ENCODE results near the gene ZYX.

Gene ZYX

DNA sequence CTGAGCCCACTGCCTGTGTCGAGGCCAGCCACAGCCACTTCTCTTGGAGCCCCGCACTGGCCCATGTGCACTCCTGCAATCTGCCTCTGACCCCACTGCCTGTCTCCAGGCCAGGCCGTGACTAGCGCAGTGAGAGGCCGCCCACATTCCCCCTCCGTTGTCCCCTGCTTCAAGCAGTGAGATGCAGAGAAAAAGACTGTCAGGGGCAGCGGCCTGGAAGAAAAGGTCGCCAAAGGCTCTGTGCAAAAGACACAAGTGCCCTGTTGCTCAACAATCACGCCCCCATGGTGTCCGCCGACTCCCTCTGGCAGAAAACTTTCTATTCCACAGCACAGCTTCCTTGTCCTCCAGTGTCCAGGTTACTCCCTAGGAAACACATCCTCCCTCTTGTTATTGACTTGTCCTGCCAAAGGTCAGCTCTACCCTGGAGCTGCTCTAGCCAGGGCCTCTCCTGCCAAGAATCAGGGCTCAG lies 28.6 kb upstream of the ZYX start:
- WGBS, result 81% methylated on average over 11 of the region's 11 CpGs
- Histone ChIP-seq H3K4me1 (ENCODE audit: insufficient read depth, low read length) (0 out of 2 replicates have a peak, but pooled peaks cover 8% of the 10 kb centered on the region), H3K27ac (ENCODE audit: low read depth, low read length) (no peak overlapping the region), H3K36me3 (ENCODE audit: insufficient read depth, low read length) (peaks cover 28% of the 10 kb centered on the region), H3K9ac (ENCODE audit: low read depth, low read length) (no peak overlapping the region), H3K4me3 (ENCODE audit: low read length) (no peak overlapping the region), H3K9me3 (ENCODE audit: insufficient read depth, low read depth, low read length) (no peaks in the 10 kb centered on the region), H3K27me3 (ENCODE audit: insufficient read depth, low read length) (no peaks in the 10 kb centered on the region)

DNA sequence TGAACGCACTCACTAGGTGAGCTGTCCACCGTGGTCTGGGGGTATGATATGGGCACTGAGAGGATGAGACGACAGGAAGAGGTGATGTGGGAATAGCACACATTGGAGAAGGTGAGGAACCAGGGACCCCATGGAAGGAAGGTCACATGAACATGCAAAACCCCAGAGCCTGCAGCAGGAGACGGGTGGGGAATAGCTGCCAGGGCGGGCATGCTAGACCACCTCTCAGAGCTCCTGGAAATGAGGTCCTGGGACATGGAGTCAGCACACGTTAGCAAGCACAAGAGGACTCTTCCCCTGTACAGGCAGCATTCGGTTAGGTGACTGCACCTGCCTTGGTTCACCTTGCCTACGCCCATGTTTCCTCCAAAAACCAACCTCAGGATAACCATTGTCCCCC lies 26.8 kb upstream of the ZYX start:
- WGBS, result 93% methylated on average over 8 of the region's 8 CpGs
- 0 out of 2 replicates have a peak, but pooled peaks cover 8% of the 10 kb centered on the region for H3K4me1 ChIP-seq (ENCODE audit: insufficient read depth, low read length)
- no peaks in the 10 kb centered on the region for H3K27me3 ChIP-seq (ENCODE audit: insufficient read depth, low read length)
- peaks cover 46% of the 10 kb centered on the region for H3K36me3 ChIP-seq (ENCODE audit: insufficient read depth, low read length)
- no peak overlapping the region for H3K4me3 ChIP-seq (ENCODE audit: low read length)
- no peak overlapping the region for H3K9ac ChIP-seq (ENCODE audit: low read depth, low read length)
- no peaks in the 10 kb centered on the region for H3K9me3 ChIP-seq (ENCODE audit: insufficient read depth, low read depth, low read length)
- no peak overlapping the region for H3K27ac ChIP-seq (ENCODE audit: low read depth, low read length)

DNA sequence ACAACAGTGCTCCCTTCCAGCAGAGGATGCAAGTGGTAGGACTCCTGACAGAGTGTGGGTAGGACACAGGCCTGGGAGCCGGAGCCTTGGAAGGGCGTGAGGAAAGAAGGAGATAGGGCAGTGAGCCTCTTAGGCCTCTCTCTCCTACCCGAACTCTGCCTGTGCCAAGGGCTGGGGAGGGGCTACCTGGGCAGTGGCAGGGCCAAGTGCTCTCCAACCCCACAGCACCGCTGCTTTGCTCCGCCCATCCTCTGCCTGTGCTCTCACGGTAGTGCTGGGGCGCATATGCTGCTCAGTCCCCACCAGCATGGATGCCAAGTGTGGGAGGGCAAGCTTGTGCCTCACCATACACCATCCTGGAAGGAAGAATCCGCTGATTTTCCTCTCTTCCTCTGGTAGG lies 26.2 kb upstream of the ZYX start:
- Histone ChIP-seq H3K9ac (ENCODE audit: low read depth, low read length) (no peak overlapping the region), H3K27ac (ENCODE audit: low read depth, low read length) (no peak overlapping the region), H3K4me3 (ENCODE audit: low read length) (no peak overlapping the region), H3K4me1 (ENCODE audit: insufficient read depth, low read length) (0 out of 2 replicates have a peak, but pooled peaks cover 8% of the 10 kb centered on the region), H3K36me3 (ENCODE audit: insufficient read depth, low read length) (peaks cover 51% of the 10 kb centered on the region), H3K9me3 (ENCODE audit: insufficient read depth, low read depth, low read length) (no peaks in the 10 kb centered on the region), H3K27me3 (ENCODE audit: insufficient read depth, low read length) (no peaks in the 10 kb centered on the region)
- 85% methylated on average over 8 of the region's 8 CpGs for WGBS

DNA sequence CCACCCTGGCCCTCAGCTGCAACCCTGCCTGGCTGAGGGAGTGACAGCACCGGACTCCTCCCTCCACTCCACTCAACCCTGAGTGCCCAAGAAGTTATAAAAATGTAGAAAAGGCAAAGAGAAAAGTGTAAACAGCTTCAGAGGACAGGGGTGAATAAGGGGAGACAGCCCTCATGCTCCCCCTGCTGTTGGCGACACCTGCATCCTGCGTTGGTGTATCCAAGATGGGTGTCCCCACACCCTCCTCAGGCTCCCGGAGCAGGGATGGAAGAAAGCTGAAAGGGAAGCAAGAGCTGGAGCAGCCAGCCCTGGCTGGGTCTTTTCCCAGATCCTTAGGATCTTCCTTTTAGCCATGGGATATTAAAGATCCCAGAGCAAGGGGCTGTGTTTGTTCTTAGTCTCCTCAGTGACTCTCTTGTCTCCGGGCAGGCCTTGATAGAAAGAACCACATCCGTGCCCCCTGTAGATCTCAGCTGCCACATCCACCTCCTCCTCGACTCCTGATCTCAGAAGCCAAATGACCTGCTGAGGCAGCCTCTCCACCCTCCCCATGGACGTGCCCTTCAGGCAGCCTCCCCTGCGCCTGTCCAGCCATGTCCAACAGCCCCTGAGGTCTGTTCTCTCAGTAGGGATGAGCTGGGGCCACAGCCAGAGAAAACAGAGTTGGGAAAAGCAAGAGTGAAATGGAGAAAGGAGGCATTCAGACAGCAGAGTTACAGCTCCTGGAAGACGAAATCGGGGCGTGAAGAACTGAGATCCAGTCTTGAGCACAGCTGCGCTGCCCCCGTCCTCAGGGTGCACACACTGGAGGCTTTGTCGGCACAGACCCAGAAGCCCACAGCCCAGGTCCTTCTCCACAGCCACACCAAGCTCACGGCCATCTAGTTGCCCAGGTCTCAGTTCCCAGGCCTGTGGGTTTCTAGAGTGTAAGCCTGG lies 25.4 kb upstream of the ZYX start:
- Histone ChIP-seq H3K4me1 (ENCODE audit: insufficient read depth, low read length) (peaks cover 16% of the 10 kb centered on the region), H3K4me3 (ENCODE audit: low read length) (no peak overlapping the region), H3K9me3 (ENCODE audit: insufficient read depth, low read depth, low read length) (no peaks in the 10 kb centered on the region), H3K36me3 (ENCODE audit: insufficient read depth, low read length) (peaks cover 51% of the 10 kb centered on the region), H3K9ac (ENCODE audit: low read depth, low read length) (no peak overlapping the region), H3K27ac (ENCODE audit: low read depth, low read length) (no peak overlapping the region), H3K27me3 (ENCODE audit: insufficient read depth, low read length) (peaks cover 4% of the 10 kb centered on the region; the same call in 1 of the 2 replicates)
- WGBS, result 93% methylated on average over 15 of the region's 16 CpGs

DNA sequence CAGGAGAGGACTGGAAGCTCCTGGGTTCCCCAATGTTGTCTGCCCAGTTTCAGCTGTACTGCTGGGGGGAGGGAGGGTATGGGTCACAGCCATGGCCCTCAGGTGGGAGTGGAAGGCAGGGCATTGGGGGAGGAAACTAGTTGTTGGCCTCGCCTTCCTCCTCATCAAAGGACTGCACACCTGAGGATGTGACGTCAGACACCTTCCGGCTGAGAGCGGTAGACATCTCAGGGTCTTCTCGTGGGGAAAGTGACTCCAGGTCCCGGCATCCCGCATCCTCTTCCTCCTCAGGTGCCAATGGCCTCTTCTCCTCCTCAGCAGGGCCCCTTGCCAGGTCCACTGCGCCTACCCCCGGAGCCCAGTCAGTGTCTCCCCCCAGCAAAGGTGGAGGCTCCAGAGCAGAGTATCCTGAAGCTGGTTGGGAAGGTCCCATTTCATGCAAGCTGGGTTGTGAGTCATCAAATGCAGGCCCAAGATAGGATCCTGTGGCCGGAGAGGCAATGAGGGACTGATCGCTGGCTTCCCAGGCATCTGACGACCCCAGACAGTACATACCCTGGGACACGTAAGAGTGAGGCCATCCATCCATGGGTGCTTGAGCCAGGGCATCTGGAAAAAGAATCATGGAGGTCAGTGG lies 24.6 kb upstream of the ZYX start:
- H3K36me3 ChIP-seq (ENCODE audit: insufficient read depth, low read length), result peaks cover 51% of the 10 kb centered on the region
- H3K4me1 ChIP-seq (ENCODE audit: insufficient read depth, low read length), result peaks cover 17% of the 10 kb centered on the region
- no peak overlapping the region for H3K9ac ChIP-seq (ENCODE audit: low read depth, low read length)
- H3K27me3 ChIP-seq (ENCODE audit: insufficient read depth, low read length), result peaks cover 6% of the 10 kb centered on the region; the same call in 1 of the 2 replicates
- no peak overlapping the region for H3K27ac ChIP-seq (ENCODE audit: low read depth, low read length)
- 95% methylated on average over 13 of the region's 13 CpGs for WGBS
- H3K9me3 ChIP-seq (ENCODE audit: insufficient read depth, low read depth, low read length), result no peaks in the 10 kb centered on the region
- H3K4me3 ChIP-seq (ENCODE audit: low read length), result no peak overlapping the region

DNA sequence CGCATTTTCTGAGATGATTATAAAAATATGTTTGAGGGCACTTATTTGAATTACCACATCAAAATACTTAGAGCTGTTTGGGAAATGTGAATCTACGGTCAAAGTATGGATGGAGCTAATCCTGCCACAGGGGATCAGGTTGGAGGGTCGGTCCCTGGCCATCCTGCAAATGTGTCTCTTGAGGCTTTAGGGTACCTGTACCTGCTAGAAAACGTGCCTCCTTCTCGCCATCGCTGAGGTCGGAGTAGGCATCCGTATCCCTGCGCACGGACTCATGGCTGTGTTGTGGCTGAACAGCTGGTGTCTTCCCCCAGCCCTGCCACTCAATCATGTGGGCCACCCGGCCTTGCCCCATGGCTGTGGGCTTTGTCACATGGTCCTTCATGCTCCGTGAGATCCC lies 22.5 kb upstream of the ZYX start:
- no peak overlapping the region for H3K4me3 ChIP-seq (ENCODE audit: low read length)
- H3K9ac ChIP-seq (ENCODE audit: low read depth, low read length), result no peak overlapping the region
- H3K36me3 ChIP-seq (ENCODE audit: insufficient read depth, low read length), result peaks cover 51% of the 10 kb centered on the region
- H3K4me1 ChIP-seq (ENCODE audit: insufficient read depth, low read length), result peaks cover 18% of the 10 kb centered on the region
- no peak overlapping the region for H3K27ac ChIP-seq (ENCODE audit: low read depth, low read length)
- peaks cover 15% of the 10 kb centered on the region for H3K27me3 ChIP-seq (ENCODE audit: insufficient read depth, low read length)
- no peaks in the 10 kb centered on the region for H3K9me3 ChIP-seq (ENCODE audit: insufficient read depth, low read depth, low read length)
- 93% methylated on average over 11 of the region's 12 CpGs for WGBS

DNA sequence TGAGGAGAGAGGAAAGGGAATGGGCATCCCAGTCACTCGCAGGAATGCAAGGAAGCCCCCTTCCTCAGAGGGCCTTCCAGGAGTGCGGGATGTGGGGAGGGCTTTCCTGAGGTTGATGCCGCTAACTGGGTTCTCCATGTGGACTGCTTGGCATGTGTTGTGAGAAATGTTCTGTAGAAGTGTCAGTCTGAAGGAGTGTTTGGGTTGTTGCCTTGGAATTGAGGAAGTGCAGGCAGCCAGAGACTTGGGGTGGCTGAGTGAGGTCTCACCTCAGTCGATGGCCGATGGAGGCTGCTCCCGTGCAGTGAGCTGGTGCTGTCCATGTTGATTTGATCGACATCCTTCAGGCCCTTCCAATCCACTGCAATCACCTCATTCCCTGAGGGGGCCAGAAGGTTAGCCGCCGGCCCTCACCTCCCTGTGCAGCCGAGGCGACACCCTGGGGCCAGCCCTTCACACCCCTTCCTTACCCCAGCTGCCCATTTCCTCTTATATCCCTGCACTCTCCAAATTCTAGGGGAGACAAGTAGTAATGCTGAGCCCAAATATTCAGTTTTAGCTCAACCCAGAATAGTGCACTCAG lies 21.3 kb upstream of the ZYX start:
- H3K9me3 ChIP-seq (ENCODE audit: insufficient read depth, low read depth, low read length), result no peaks in the 10 kb centered on the region
- peaks cover 44% of the 10 kb centered on the region for H3K36me3 ChIP-seq (ENCODE audit: insufficient read depth, low read length)
- H3K4me3 ChIP-seq (ENCODE audit: low read length), result no peak overlapping the region
- no peak overlapping the region for H3K27ac ChIP-seq (ENCODE audit: low read depth, low read length)
- peaks cover 28% of the 10 kb centered on the region for H3K27me3 ChIP-seq (ENCODE audit: insufficient read depth, low read length)
- peaks cover 20% of the 10 kb centered on the region for H3K4me1 ChIP-seq (ENCODE audit: insufficient read depth, low read length)
- no peak overlapping the region for H3K9ac ChIP-seq (ENCODE audit: low read depth, low read length)
- 86% methylated on average over 11 of the region's 11 CpGs for WGBS

DNA sequence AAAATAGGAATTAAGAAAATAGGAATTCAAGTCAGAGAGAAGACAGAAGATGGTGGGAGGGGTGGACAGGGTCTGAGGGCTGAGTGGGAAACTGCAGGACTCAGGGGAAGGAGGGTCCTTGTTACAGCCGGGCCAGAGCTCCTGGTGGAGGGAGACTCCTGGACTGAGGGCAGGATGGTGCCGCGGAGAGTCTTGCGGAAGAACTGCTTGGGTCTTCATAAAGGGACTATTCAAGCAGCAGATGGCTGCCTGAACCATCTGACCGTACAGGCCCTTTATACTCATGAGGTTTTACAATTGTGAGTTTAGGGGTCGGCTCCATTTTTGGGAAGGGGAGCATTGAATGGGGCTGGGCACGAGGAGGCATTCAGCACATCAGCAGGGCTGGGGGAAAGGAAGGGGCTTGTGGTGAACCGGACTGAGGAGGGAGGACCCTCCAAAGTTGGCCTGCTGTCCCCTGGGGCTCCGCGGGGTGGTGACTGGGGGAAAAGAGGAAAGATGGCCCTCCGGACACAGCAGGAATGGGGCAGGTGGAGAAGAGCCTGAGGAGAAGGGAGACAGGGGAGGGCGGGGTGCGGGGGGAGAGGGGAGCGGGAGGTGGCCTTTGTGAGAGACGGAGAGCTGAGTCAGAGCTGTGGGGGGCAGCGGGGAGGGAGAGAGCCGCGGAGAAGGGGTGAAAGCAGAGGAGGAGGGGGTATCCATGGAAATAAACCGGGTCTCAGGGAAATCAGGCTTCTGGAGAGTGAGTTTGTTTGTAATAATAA lies 20.2 kb upstream of the ZYX start:
- Histone ChIP-seq H3K27ac (ENCODE audit: low read depth, low read length) (no peak overlapping the region; the same call in 1 of the 2 replicates), H3K9ac (ENCODE audit: low read depth, low read length) (peak overlapping the region; percentile 30; the same call in 1 of the 2 replicates), H3K4me1 (ENCODE audit: insufficient read depth, low read length) (peaks cover 20% of the 10 kb centered on the region), H3K27me3 (ENCODE audit: insufficient read depth, low read length) (peaks cover 30% of the 10 kb centered on the region), H3K4me3 (ENCODE audit: low read length) (peak overlapping the region; percentile 76), H3K36me3 (ENCODE audit: insufficient read depth, low read length) (peaks cover 39% of the 10 kb centered on the region), H3K9me3 (ENCODE audit: insufficient read depth, low read depth, low read length) (no peaks in the 10 kb centered on the region)
- 17% methylated on average over 19 of the region's 19 CpGs for WGBS

DNA sequence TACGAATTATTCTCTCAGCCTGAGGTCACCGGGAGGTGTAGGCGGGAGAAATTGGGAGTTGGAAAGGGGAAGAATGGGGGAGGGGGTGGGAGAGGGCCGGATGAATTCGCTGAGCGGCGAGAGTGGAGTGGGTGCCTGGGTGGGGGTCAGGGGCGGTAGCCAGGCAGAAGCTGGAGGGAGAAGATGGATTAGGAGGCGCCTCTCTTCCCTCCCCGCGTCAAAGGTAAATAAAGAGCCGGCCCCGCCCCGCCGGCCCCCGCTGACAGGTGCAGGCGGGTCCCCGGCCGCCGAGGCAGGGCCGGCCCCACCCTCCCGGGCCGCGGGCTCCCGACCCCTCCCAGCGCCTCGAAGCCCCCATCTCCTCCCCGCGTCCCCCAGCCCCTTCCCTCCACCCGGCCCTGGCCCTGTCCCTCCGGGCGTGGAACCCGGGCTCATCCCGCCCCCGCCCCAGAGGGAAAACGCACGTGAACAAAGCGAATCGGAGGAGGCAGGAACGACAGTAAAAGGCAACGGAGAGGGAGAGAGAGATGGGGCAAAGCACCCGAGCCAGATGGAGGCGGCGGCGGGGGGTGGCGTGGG lies 19.5 kb upstream of the ZYX start:
- WGBS, result under 1% methylated on average over 46 of the region's 46 CpGs
- peaks cover 20% of the 10 kb centered on the region for H3K4me1 ChIP-seq (ENCODE audit: insufficient read depth, low read length)
- H3K4me3 ChIP-seq (ENCODE audit: low read length), result peak overlapping the region; percentile 76
- peaks cover 32% of the 10 kb centered on the region for H3K36me3 ChIP-seq (ENCODE audit: insufficient read depth, low read length)
- H3K27me3 ChIP-seq (ENCODE audit: insufficient read depth, low read length), result peaks cover 33% of the 10 kb centered on the region
- no peak overlapping the region; the same call in 1 of the 2 replicates for H3K27ac ChIP-seq (ENCODE audit: low read depth, low read length)
- no peaks in the 10 kb centered on the region for H3K9me3 ChIP-seq (ENCODE audit: insufficient read depth, low read depth, low read length)
- H3K9ac ChIP-seq (ENCODE audit: low read depth, low read length), result peak overlapping the region; percentile 30; the same call in 1 of the 2 replicates
